Sigmoid colon (tissue), 7 donors: ENCODE results near the gene ATXN1. TPM values are rescaled to one million over a fixed set of nuclear protein-coding genes. Genes with fewer than 3 reads are reported as not detected.

Source experiments
- DNase-seq: peaks from one replicate; pipeline ENCODE4 v3.0.0-alpha.2; 2019
- H3K27ac ChIP-seq, 4 donors: fragments of 200-600 bp; sonication (generic); one replicate each; pipeline ENCODE4 v1.5.1; 2016 to 2019; ENCODE audit warnings: mild to moderate bottlenecking in 1 of 4
- H3K27me3 ChIP-seq, 3 donors: fragments of 200-600 bp; sonication (generic); one replicate each; pipeline ENCODE4 v1.5.1; 2019; ENCODE audit warnings: mild to moderate bottlenecking in 1 of 3
- H3K36me3 ChIP-seq, 4 donors: fragments of 200-600 bp; sonication (generic); one replicate each; pipeline ENCODE4 v1.5.1; 2016 to 2019
- H3K4me1 ChIP-seq, 4 donors: fragments of 200-600 bp; sonication (generic); one replicate each; pipeline ENCODE4 v1.5.1; 2017 to 2019
- H3K4me3 ChIP-seq, 4 donors: fragments of 200-600 bp; sonication (generic); one replicate each; pipeline ENCODE4 v1.5.1; 2017 to 2019; ENCODE audit warnings: mild to moderate bottlenecking in 2 of 4, moderate library complexity in 1 of 4
- H3K9me3 ChIP-seq, 4 donors: fragments of 200-600 bp in 3 of 4; sonication (generic) in 3 of 4; one replicate each; pipeline versions ENCODE4 v1.5.1 to v1.6.1; 2013 to 2019
- EP300 ChIP-seq, 4 donors: sonication (generic); formaldehyde crosslinking; IDR thresholded peaks; one replicate each; pipeline ENCODE4 v1.6.1; 2017; ENCODE audit warnings: antibody characterized with exemption in 4 of 4
- POLR2A ChIP-seq, 2 donors: fragments of 450-650 bp; IDR thresholded peaks; one replicate each; pipeline ENCODE4 v1.6.1; 2016; ENCODE audit warnings: antibody characterized with exemption in 2 of 2, mild to moderate bottlenecking in 2 of 2, moderate library complexity in 2 of 2
- POLR2AphosphoS5 ChIP-seq, 4 donors: sonication (generic); formaldehyde crosslinking; IDR thresholded peaks; one replicate each; pipeline ENCODE4 v1.6.1; 2017; ENCODE audit warnings: antibody characterized with exemption in 4 of 4
- WGBS, 2 donors: extraction: QIAGEN DNeasy Blood & Tissue Kit; methylation state at CpG; one replicate each; pipeline ENCODE4 v1.1.7; 2013; 5-methylcytosine and 5-hydroxymethylcytosine counted together
- intact Hi-C: fragments of 100-400 bp; cut with DNase I; formaldehyde crosslinking; loops from one replicate; pipeline ENCODE4 v1.15.1; 2023
- polyA plus RNA-seq, 3 donors: library from polyadenylated mRNA; stranded (reverse); fragments of 200-250 nt; gene quantifications; one replicate each; pipeline ENCODE4 v1.2.3, GENCODE V29; 2013
- total RNA-seq, 4 donors: library from RNA; depleted of rRNA; stranded (reverse); fragments of >200 nt; gene quantifications; one replicate each; pipeline ENCODE4 v1.1.0, GENCODE V29; 2016
- TF ChIP-seq, protein P1 (sequence below), 4 experiments: fragments of 450-650 bp in 3 of 4; fragments of 200-600 bp in 1 of 4; IDR thresholded peaks; one replicate each; pipeline ENCODE4 v1.5.1; 2016 to 2019; ENCODE audit warnings: antibody characterized with exemption in 4 of 4, mild to moderate bottlenecking in 3 of 4, moderate library complexity in 2 of 4
- donor health status: healthy with polysubstance abuse.
- donor health status: Bipolar disorder and iron deficiency.
- donor health status: healthy.

The ATXN1 gene
- total and polyA plus RNA-seq, 7 donors = 4.8 to 95.3 (median 37.7) TPM

DNA sequence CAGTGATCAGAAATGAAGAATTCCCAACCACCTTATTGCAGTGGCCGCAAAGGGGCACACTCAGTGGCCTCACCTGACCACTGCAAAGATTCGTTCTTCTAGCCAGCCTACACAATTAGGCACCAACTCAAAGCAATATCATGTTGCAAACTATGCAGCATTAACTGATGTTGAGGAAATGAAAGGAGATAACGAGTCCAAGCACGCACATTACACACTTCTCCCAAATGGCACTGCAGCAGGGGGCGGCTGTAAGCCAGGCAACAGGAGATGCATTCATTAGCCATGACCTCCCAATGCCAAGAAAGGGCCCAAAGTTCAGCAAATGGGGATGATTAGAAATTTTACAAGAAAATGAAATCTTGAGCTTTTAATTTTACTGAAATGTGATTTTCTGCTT lies 39.3 kb downstream of the ATXN1 start:
- Histone ChIP-seq H3K4me1 (peaks cover 0 to 85% (median 75%) of the 10 kb centered on the region in 4 donors), H3K36me3 (no peaks in the 10 kb centered on the region), H3K27ac (peak overlapping the region in 2 of 4 donors; percentile 72 to 73), H3K9me3 (no peaks in the 10 kb centered on the region), H3K4me3 (no peak overlapping the region), H3K27me3 (no peaks in the 10 kb centered on the region)
- no peak for TF ChIP-seq POLR2A (IDR thresholded peaks at IDR 0.05)
- TF ChIP-seq POLR2AphosphoS5 (IDR thresholded peaks at IDR 0.05) = no peak
- TF ChIP-seq EP300 (IDR thresholded peaks at IDR 0.05) = no peak
- TF ChIP-seq, protein P1, sequence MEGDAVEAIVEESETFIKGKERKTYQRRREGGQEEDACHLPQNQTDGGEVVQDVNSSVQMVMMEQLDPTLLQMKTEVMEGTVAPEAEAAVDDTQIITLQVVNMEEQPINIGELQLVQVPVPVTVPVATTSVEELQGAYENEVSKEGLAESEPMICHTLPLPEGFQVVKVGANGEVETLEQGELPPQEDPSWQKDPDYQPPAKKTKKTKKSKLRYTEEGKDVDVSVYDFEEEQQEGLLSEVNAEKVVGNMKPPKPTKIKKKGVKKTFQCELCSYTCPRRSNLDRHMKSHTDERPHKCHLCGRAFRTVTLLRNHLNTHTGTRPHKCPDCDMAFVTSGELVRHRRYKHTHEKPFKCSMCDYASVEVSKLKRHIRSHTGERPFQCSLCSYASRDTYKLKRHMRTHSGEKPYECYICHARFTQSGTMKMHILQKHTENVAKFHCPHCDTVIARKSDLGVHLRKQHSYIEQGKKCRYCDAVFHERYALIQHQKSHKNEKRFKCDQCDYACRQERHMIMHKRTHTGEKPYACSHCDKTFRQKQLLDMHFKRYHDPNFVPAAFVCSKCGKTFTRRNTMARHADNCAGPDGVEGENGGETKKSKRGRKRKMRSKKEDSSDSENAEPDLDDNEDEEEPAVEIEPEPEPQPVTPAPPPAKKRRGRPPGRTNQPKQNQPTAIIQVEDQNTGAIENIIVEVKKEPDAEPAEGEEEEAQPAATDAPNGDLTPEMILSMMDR (IDR thresholded peaks at IDR 0.05) = no peak
- DNase-seq = no peak
- WGBS, 2 donors = 90 to 93% methylated on average over 5 of the region's 5 CpGs
- intact Hi-C loops = no loop called here

- Histone ChIP-seq H3K4me3 (no peak overlapping the region), H3K4me1 (peaks cover 0 to 76% (median 69%) of the 10 kb centered on the region in 4 donors), H3K36me3 (no peaks in the 10 kb centered on the region), H3K9me3 (no peaks in the 10 kb centered on the region), H3K27ac (no peak overlapping the region), H3K27me3 (no peaks in the 10 kb centered on the region)
- intact Hi-C loops = no loop called here
- WGBS, 2 donors = 84 to 92% methylated on average over 4 of the region's 4 CpGs
- no peak for TF ChIP-seq EP300 (IDR thresholded peaks at IDR 0.05)
- no peak for TF ChIP-seq POLR2AphosphoS5 (IDR thresholded peaks at IDR 0.05)
- TF ChIP-seq POLR2A (IDR thresholded peaks at IDR 0.05) = no peak
- TF ChIP-seq, protein P1 (IDR thresholded peaks at IDR 0.05) = no peak
- DNase-seq = no peak
These were observed 40.4 kb downstream of the ATXN1 start for GRCh38 chr6:16720861-16721260.

DNA sequence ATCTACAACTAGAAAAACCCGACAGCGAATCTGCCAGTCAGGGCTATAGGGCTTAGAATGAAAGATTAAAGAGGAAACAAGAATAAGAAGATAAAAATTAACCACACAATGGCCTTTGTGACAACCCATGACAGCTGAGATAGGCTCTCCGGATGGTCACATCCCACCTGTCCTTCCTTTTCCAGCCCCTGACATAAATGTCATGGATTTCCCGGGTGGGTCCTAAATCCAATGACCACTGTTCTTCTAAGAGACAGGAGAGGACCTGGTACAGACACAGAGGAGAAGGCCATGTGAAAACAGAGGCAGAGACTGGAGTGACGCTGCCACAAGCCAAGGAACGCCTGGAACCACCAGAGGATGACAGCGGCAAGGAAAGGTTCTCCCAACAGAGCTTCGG lies 41.8 kb downstream of the ATXN1 start:
- Histone ChIP-seq H3K4me3 (no peak overlapping the region), H3K4me1 (peaks cover 0 to 62% (median 57%) of the 10 kb centered on the region in 4 donors), H3K9me3 (no peaks in the 10 kb centered on the region), H3K36me3 (no peaks in the 10 kb centered on the region), H3K27ac (no peak overlapping the region), H3K27me3 (no peaks in the 10 kb centered on the region)
- intact Hi-C loops = no loop called here
- TF ChIP-seq, protein P1 (IDR thresholded peaks at IDR 0.05) = no peak
- no peak for TF ChIP-seq POLR2A (IDR thresholded peaks at IDR 0.05)
- no peak for TF ChIP-seq POLR2AphosphoS5 (IDR thresholded peaks at IDR 0.05)
- no peak for TF ChIP-seq EP300 (IDR thresholded peaks at IDR 0.05)
- DNase-seq = no peak
- WGBS, 2 donors = 76 to 88% methylated on average over 8 of the region's 8 CpGs

DNA sequence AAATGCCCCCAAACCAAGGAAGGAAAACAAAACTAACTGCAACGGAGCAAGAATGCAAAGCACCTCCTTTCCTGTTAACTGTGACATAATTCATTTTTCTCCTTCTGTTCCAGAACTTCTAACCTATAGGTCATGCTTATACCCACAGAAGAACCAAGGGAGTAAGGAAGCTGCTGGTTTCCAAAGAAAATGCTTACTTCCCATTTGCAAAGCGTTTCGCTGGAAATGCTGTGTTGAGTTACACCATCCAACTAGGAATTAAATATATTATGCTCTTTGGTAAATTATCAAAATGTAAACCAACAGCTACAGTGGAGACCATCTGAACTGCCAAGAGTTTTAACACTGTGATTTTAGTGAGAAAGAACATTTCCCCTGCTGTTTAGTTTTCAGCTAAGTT lies 42.9 kb downstream of the ATXN1 start:
- H3K4me1 ChIP-seq = peaks cover 0 to 57% (median 50%) of the 10 kb centered on the region in 4 donors
- intact Hi-C loops = no loop called here
- no peaks in the 10 kb centered on the region for H3K36me3 ChIP-seq
- TF ChIP-seq, protein P1 (IDR thresholded peaks at IDR 0.05) = no peak
- no peak for TF ChIP-seq POLR2A (IDR thresholded peaks at IDR 0.05)
- no peak for TF ChIP-seq EP300 (IDR thresholded peaks at IDR 0.05)
- TF ChIP-seq POLR2AphosphoS5 (IDR thresholded peaks at IDR 0.05) = no peak
- H3K27ac ChIP-seq = peak overlapping the region in 3 of 4 donors; percentile 53 to 69 (median 67)
- H3K4me3 ChIP-seq = no peak overlapping the region
- no peaks in the 10 kb centered on the region for H3K27me3 ChIP-seq
- WGBS, 2 donors = 66 to 86% methylated on average over 3 of the region's 3 CpGs
- DNase-seq = no peak
- no peaks in the 10 kb centered on the region for H3K9me3 ChIP-seq
